ENCODE data around the gene LRRC7.

LRRC7 gene

GRCh38 chr1:69834336-69834735 lies 266.6 kb downstream of the LRRC7 start:
- no peak overlapping the region for H3K4me3 ChIP-seq (ENCODE audit: low read depth, low read length, poor library complexity, severe bottlenecking)
- no peak overlapping the region for H3K9ac ChIP-seq (ENCODE audit: low read length)
- no peaks in the 10 kb centered on the region for H3K9me3 ChIP-seq (ENCODE audit: low read length)
- TF ChIP-seq EZH2 (IDR thresholded peaks at IDR 0.05; ENCODE audit: borderline replicate concordance, low read length), result no peak
- no peak for TF ChIP-seq CTCF (IDR thresholded peaks at IDR 0.05; ENCODE audit: low read length)
- H3K9me2 ChIP-seq (ENCODE audit: low read depth, low read length), result no peaks in the 10 kb centered on the region
- H3K27ac ChIP-seq (ENCODE audit: low read depth, low read length, poor library complexity, severe bottlenecking), result no peak overlapping the region
- H3F3A ChIP-seq (ENCODE audit: insufficient read depth, low read length), result no peaks in the 10 kb centered on the region; the same call in 1 of the 2 replicates
- no peaks in the 10 kb centered on the region for H3K36me3 ChIP-seq (ENCODE audit: insufficient read depth, low read length)
- no peaks in the 10 kb centered on the region for H3K79me2 ChIP-seq (ENCODE audit: insufficient read depth, low read length)
- H3K4me1 ChIP-seq (ENCODE audit: insufficient read depth, low read length, severe bottlenecking), result no peaks in the 10 kb centered on the region
- no peak overlapping the region for H3K4me2 ChIP-seq (ENCODE audit: low read length)
- no peaks in the 10 kb centered on the region for H4K20me1 ChIP-seq (ENCODE audit: insufficient read depth, low read length)
- H2AFZ ChIP-seq (ENCODE audit: low read length), result no peak overlapping the region
- no peaks in the 10 kb centered on the region for H3K27me3 ChIP-seq (ENCODE audit: insufficient read depth, low read length)

- Histone ChIP-seq H3K27ac (ENCODE audit: low read depth, low read length, poor library complexity, severe bottlenecking) (no peak overlapping the region), H3K9ac (ENCODE audit: low read length) (no peak overlapping the region), H2AFZ (ENCODE audit: low read length) (no peak overlapping the region), H3K9me3 (ENCODE audit: low read length) (no peaks in the 10 kb centered on the region), H3K4me3 (ENCODE audit: low read depth, low read length, poor library complexity, severe bottlenecking) (no peak overlapping the region), H3K27me3 (ENCODE audit: insufficient read depth, low read length) (no peaks in the 10 kb centered on the region), H3F3A (ENCODE audit: insufficient read depth, low read length) (no peaks in the 10 kb centered on the region; the same call in 1 of the 2 replicates), H3K4me2 (ENCODE audit: low read length) (no peak overlapping the region), H3K79me2 (ENCODE audit: insufficient read depth, low read length) (no peaks in the 10 kb centered on the region), H4K20me1 (ENCODE audit: insufficient read depth, low read length) (no peaks in the 10 kb centered on the region), H3K9me2 (ENCODE audit: low read depth, low read length) (no peaks in the 10 kb centered on the region), H3K36me3 (ENCODE audit: insufficient read depth, low read length) (no peaks in the 10 kb centered on the region), H3K4me1 (ENCODE audit: insufficient read depth, low read length, severe bottlenecking) (no peaks in the 10 kb centered on the region)
- TF ChIP-seq EZH2 (IDR thresholded peaks at IDR 0.05; ENCODE audit: borderline replicate concordance, low read length) (no peak), CTCF (IDR thresholded peaks at IDR 0.05; ENCODE audit: low read length) (no peak)
Measured at GRCh38 chr1:69835955-69836354, 268.2 kb downstream of the LRRC7 start.

GRCh38 chr1:69836971-69837636 lies 269.4 kb downstream of the LRRC7 start:
- Histone ChIP-seq H2AFZ (ENCODE audit: low read length) (no peak overlapping the region), H3K27ac (ENCODE audit: low read depth, low read length, poor library complexity, severe bottlenecking) (no peak overlapping the region), H3K4me2 (ENCODE audit: low read length) (no peak overlapping the region), H3K4me3 (ENCODE audit: low read depth, low read length, poor library complexity, severe bottlenecking) (no peak overlapping the region), H3K9me2 (ENCODE audit: low read depth, low read length) (no peaks in the 10 kb centered on the region), H3K4me1 (ENCODE audit: insufficient read depth, low read length, severe bottlenecking) (no peaks in the 10 kb centered on the region), H4K20me1 (ENCODE audit: insufficient read depth, low read length) (no peaks in the 10 kb centered on the region), H3K27me3 (ENCODE audit: insufficient read depth, low read length) (no peaks in the 10 kb centered on the region), H3K9ac (ENCODE audit: low read length) (no peak overlapping the region), H3F3A (ENCODE audit: insufficient read depth, low read length) (no peaks in the 10 kb centered on the region; the same call in 1 of the 2 replicates), H3K36me3 (ENCODE audit: insufficient read depth, low read length) (no peaks in the 10 kb centered on the region), H3K79me2 (ENCODE audit: insufficient read depth, low read length) (no peaks in the 10 kb centered on the region), H3K9me3 (ENCODE audit: low read length) (no peaks in the 10 kb centered on the region)
- no peak for TF ChIP-seq EZH2 (IDR thresholded peaks at IDR 0.05; ENCODE audit: borderline replicate concordance, low read length)

GRCh38 chr1:69842326-69842725 lies 274.6 kb downstream of the LRRC7 start:
- H3K27me3 ChIP-seq (ENCODE audit: insufficient read depth, low read length), result no peaks in the 10 kb centered on the region
- no peaks in the 10 kb centered on the region for H3K79me2 ChIP-seq (ENCODE audit: insufficient read depth, low read length)
- no peaks in the 10 kb centered on the region for H4K20me1 ChIP-seq (ENCODE audit: insufficient read depth, low read length)
- H3K9me3 ChIP-seq (ENCODE audit: low read length), result no peaks in the 10 kb centered on the region
- no peaks in the 10 kb centered on the region for H3F3A ChIP-seq (ENCODE audit: insufficient read depth, low read length)
- no peak overlapping the region for H3K4me3 ChIP-seq (ENCODE audit: low read depth, low read length, poor library complexity, severe bottlenecking)
- H3K27ac ChIP-seq (ENCODE audit: low read depth, low read length, poor library complexity, severe bottlenecking), result no peak overlapping the region
- H3K4me1 ChIP-seq (ENCODE audit: insufficient read depth, low read length, severe bottlenecking), result no peaks in the 10 kb centered on the region
- H3K9me2 ChIP-seq (ENCODE audit: low read depth, low read length), result no peaks in the 10 kb centered on the region
- no peak for TF ChIP-seq CTCF (IDR thresholded peaks at IDR 0.05; ENCODE audit: low read length)
- no peak for TF ChIP-seq EZH2 (IDR thresholded peaks at IDR 0.05; ENCODE audit: borderline replicate concordance, low read length)
- H3K36me3 ChIP-seq (ENCODE audit: insufficient read depth, low read length), result no peaks in the 10 kb centered on the region
- H2AFZ ChIP-seq (ENCODE audit: low read length), result no peak overlapping the region
- no peak overlapping the region for H3K9ac ChIP-seq (ENCODE audit: low read length)
- no peak overlapping the region for H3K4me2 ChIP-seq (ENCODE audit: low read length)
